ENCODE measurements around the gene TRMT112. TPM values are rescaled to one million over a fixed set of nuclear protein-coding genes. Genes with fewer than 3 reads are reported as not detected.

TRMT112 gene
- total RNA-seq, 1 experiment from 2014 or later = 328 TPM

GRCh38 chr11:64357446-64357845, 40.1 kb upstream of the TRMT112 start:
- no peaks in the 10 kb centered on the region for H4K20me1 ChIP-seq (ENCODE audit: insufficient read depth)
- TF ChIP-seq EGR1 (IDR thresholded peaks at IDR 0.05; ENCODE audit: low read depth) (no peak), CEBPB (IDR thresholded peaks at IDR 0.05; ENCODE audit: low read depth) (no peak), ZBTB33 (IDR thresholded peaks at IDR 0.05; ENCODE audit: extremely low read depth, insufficient replicate concordance, low read length) (no peak), EZH2 (IDR thresholded peaks at IDR 0.05) (no peak), FOSL1 (IDR thresholded peaks at IDR 0.05; ENCODE audit: low read depth) (no peak), YY1 (IDR thresholded peaks at IDR 0.05; ENCODE audit: extremely low read depth, insufficient replicate concordance, low read depth, low read length) (no peak), ZFX (IDR thresholded peaks at IDR 0.05) (no peak), ZNF274 (IDR thresholded peaks at IDR 0.05; ENCODE audit: low read depth, low read length) (no peak), SIN3A (IDR thresholded peaks at IDR 0.05; ENCODE audit: low read depth) (no peak), SP1 (IDR thresholded peaks at IDR 0.05; ENCODE audit: low read depth) (no peak), REST (IDR thresholded peaks at IDR 0.05; ENCODE audit: low read depth) (no peak), ELF1 (IDR thresholded peaks at IDR 0.05; ENCODE audit: borderline replicate concordance, low read depth) (no peak), TCF7L2 (IDR thresholded peaks at IDR 0.05; ENCODE audit: borderline replicate concordance, extremely low read depth, insufficient read depth, insufficient read length) (no peak), MAX (IDR thresholded peaks at IDR 0.05) (no peak), POLR2AphosphoS5 (IDR thresholded peaks at IDR 0.05; ENCODE audit: low read depth, low read length) (no peak), POLR2A (IDR thresholded peaks at IDR 0.05; ENCODE audit: borderline replicate concordance, extremely low read depth, insufficient read depth, insufficient read length) (no peak)
- H3K9me2 ChIP-seq (ENCODE audit: insufficient read depth) = no peaks in the 10 kb centered on the region
- no peaks in the 10 kb centered on the region for H3K27me3 ChIP-seq (ENCODE audit: insufficient read depth, low read length)
- peaks cover 28 to 61% of the 10 kb centered on the region in 2 experiments for H3K4me1 ChIP-seq (ENCODE audit: control insufficient read depth in 1 of 2, insufficient read depth in 2 of 2, low read length in 2 of 2)
- peak overlapping the region; percentile 95 for H3K9ac ChIP-seq (ENCODE audit: low read length)
- CTCF ChIA-PET = interaction anchor here (1.5 to 6.2 kb wide), 13 partner anchors 8 to 331 kb away, joined by 3 to 92 read pairs (median 20); partner anchors contain the start of genes ESRRA, PRDX5 and TRMT112
- H3K4me3 ChIP-seq (replicated peaks in 1 of 2; ENCODE audit: low read depth in 1 of 2, low read length in 2 of 2) = peak overlapping the region in 1 of 2 experiments; percentile 97; a peak in 2 of 4 replicates
- peak overlapping the region; percentile 87 for H3K27ac ChIP-seq (ENCODE audit: low read depth, low read length)
- no peak for DNase-seq (ENCODE audit: low read depth, low spot score)
- no TSS peak for BruUV-seq (replicated peaks)
- H2AFZ ChIP-seq (ENCODE audit: low read depth, low read length, poor library complexity, severe bottlenecking) = no peak overlapping the region
- POLR2A ChIA-PET = interaction anchor here (1.0 to 3.1 kb wide), 6 partner anchors 15 to 172 kb away, joined by 3 to 12 read pairs (median 6); partner anchors contain the start of genes PRDX5, STIP1 and TRMT112
- RAD21 ChIA-PET (ENCODE audit: low non-redundant PET in 1 of 2, low total read pairs in 2 of 2, uncharacterized antibody in 2 of 2, unreplicated experiment in 2 of 2) = interaction anchor here (1.0 to 3.1 kb wide), 3 partner anchors 40 to 292 kb away, joined by 3 to 29 read pairs (median 8); partner anchors contain the start of genes PRDX5 (in 1 of the 2) and TRMT112 (in 1 of the 2)
- peaks cover 32% of the 10 kb centered on the region; the same call in 1 of the 2 replicates for H3K79me2 ChIP-seq (ENCODE audit: insufficient read depth, low read length)
- H3K9me3 ChIP-seq (ENCODE audit: control insufficient read depth in 1 of 2, insufficient read depth in 1 of 2, low read depth in 1 of 2, low read length in 2 of 2) = no peaks in the 10 kb centered on the region
- no peak for ATAC-seq
- intact Hi-C loops (cut with micrococcal nuclease) = loop anchor here (5.0 kb wide), 3 partner anchors 90 to 365 kb away; partner anchors contain the start of gene NRXN2
- peaks cover 2 to 21% of the 10 kb centered on the region in 2 experiments; a peak in 1 of 4 replicates for H3K36me3 ChIP-seq (ENCODE audit: control insufficient read depth in 1 of 2, insufficient read depth in 2 of 2, low read length in 2 of 2)
- H3K4me2 ChIP-seq (ENCODE audit: low read length) = peak overlapping the region; percentile 84

All from HCT116 (cell line).